Measurements from ENCODE around the gene OXSR1.
"Not testable (repeated sequence)": the region's sequence is repeated elsewhere in the genome, so short reads cannot be mapped to it uniquely, and the experiment has no call there.

OXSR1 gene

DNA sequence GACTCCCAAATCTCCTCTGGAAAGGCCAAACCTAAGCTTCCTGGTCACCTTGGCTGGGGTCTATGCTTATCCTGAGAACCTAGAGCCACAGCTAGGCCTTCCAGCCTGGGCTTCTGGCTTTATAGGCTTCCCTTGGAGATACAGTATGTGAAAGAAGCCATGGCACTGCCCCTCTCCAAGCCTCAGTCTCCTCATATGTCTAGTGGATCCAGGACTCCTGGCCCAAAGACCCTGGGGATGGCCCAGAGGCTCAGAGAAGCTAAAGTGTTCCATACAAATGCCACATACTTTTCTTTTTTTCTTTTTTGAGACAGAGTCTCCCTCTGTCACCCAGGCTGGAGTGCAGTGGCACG is 37.1 kb upstream of the OXSR1 start:
- no peak for DNase-seq

DNA sequence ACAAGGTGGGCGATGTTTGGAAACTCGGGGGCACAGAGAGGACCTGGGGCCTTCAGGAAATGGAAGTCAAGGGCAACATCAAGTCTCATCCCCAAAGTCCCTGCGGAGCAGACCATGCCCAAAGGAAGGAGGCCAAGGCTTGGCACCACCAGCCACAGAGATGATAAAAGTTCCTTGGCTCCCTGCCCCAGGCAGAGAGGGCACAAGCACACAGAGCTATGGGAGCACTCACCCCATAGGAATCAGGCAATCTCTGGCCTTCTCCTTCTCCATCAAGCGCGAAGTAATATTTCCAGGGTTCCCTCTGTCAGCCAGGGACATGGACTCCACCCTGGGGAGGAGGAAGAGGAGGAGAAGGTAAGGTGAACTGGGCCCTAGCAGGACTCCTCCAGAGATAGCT is 36.3 kb upstream of the OXSR1 start:
- DNase-seq = no peak

DNA sequence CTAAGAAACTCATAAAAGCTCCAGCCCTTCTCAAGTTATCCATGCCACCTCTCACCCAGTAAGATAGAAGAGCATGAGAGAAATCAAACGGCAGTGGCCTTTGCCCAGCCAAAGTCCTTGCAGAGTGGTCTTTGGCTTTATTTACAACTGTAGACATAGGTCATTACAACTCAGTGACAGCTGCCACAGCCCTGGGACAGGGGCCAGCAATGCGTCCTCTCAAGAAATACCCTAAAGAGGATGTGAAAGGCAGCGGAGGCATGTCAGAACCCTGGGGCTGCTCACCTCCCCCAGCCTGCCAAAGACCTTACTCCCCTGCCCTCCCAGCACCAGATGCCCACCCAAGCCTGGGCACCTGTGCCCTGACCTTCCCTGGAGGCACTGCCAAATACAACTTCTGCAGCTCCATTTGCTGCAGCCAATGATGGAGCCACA is 34.7 kb upstream of the OXSR1 start:
- DNase-seq = no peak

DNA sequence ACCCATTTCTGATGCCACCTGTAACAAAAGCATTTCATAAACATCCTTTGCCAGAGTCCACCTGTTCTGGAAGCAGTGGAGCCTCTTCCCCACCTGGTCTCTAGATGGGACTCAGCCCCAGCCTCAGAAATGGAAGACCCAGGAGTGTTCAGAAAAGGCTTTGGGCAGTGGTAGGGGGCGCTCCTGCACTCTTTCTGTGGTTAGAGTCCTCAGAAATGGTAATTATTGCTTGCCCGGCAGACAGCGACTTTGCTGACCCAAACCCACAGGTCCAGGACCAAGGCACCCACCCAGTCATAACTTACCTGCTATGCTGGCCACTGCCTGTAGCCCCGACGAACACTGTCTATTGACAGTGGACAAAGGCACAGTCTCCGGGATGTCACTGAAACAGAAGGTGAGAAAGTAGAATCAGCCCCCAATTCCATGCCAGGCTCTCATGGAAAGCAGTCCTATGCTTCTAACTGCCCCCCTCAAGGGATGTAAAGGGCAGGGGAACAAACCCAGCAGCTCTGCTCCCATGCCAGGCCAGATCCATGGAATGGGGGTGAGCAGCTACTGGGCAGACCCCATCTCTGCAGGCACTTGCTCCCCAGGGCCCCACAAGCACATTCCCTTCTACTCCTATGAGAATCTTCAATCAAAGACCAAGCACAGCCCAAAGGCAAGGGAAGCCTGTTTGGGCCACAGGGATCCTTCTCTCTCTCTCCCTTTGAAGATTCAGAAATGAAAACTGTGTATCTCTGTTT is 33.5 kb upstream of the OXSR1 start:
- peak; percentile 78 for DNase-seq

DNA sequence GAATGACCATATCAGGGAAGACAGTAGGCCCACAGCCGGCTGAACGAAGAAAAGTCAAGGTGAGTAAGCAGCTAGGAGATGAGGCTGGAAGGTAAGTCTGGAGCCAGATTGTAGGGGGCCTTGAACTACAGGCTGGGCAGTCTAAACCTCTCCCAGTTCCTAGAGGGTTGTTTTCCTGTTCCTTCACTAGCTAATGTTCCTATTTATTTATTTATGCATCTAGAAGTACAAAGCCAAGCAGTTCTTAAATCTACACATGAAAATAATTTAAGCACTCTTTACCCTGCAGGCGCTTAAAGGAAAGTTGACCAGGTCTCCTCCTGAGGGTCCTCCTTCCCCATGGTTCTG is 32.2 kb upstream of the OXSR1 start:
- no peak for DNase-seq

DNA sequence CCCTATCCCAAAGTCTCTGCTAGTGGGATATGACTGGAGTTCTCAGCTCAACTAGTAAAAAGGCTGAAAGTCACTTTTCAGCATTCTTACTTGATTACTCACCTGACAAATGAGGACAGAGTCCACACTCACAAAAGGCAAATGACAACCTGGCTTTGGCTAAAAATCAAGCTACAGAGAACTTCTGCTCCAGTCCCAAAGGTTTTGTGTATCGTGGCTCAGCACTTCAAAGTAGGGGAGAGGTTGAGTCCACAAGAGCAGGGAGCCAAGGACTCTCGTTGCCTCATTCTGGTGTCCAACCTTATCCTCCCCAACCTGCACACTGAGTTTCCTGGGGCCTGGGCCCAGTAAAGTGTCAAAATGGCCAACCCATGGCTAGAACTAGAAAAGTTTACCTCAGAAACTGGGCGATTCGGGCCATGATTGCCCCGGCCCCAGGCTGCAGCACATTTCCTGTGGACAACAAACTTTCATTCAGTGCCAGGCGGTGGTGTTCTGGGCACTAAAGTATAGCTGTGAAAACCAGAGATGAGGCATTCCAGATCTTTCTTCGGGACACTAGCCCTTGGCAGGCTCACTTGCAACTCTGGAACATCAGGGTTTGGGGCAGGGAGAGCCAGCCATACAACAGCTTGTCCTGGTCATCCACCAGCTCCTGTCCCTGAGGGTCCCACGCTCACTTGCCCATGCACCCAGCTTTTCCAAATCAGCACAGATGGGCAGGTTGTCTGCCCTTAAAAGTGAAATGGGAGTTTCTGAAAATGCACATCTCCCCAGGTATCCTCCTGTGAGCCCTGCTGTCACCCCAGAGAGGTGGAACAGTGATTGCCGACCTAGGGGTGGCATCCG is 31.6 kb upstream of the OXSR1 start:
- no peak for DNase-seq

DNA sequence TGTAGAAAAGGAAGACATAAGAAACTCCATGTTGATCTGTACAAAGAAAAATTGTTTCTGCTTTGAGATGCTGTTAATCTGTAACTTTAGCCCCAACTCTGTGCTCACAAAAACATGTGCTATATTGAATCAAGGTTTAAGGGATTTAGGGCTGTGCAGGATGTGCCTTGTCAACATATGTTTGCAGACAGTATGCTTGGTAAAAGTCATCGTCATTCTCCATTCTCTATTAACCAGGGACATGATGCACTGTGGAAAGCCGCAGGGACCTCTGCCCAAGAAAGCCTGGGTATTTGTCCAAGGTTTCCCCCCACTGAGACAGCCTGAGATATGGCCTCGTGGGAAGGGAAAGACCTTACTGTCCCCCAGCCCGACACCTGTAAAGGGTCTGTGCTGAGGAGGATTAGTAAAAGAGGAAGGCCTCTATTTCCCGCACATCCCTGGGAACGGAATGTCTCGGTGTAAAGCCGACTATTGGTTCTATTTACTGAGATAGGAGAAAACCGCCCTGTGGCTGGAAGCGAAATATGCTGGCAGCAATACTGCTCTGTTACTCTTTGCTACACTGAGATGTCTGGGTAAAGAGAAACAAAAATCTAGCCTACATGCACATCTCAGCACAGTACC is 30.7 kb upstream of the OXSR1 start:
- not testable (repeated sequence) for DNase-seq

DNA sequence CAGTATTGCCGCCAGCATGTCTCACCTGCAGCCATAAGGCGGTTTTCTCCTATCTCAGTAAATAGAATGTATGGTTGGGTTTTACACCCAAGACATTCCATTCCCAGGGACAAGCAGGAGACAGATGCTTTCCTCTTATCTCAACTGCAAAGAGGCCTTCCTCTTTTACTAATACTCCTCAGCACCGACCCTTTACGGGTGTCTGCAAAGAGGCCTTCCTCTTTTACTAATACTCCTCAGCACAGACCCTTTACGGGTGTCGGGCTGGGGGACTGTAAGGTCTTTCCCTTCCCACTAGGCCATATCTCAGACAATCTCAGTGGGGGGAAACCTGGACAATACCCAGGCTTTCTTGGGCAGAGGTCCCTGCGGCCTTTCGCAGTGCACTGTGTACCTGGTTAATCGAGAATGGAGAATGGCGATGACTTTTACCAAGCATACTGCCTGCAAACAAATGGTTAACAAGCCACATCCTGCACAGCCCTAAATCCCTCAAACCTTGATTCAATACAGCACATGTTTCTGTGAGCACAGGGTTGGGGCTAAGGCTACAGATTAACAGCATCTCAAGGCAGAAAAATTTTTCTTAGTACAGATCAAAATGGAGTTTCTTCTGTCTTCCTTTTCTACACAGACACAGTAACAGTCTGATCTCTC is 29.6 kb upstream of the OXSR1 start:
- DNase-seq = peak; percentile 55

DNA sequence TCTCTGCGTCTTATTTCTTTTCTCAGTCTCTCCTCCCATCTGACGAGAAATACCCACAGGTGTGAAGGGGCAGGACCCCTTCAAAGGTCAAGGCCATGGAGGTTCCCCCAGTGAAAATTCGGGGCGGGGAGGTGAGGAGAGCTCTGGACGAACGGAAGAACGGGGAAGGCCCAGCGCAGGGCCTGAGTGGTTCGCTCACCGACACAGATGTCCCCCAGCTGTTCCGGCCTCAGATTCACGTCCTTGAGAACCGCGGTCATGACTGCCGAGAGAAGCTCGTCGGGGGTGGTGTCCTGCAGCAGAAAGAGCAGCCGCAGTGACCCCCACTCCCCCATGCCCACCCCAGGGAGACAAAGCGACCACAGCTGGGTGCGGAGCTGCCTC is 29.0 kb upstream of the OXSR1 start:
- DNase-seq = peak; percentile 46

DNA sequence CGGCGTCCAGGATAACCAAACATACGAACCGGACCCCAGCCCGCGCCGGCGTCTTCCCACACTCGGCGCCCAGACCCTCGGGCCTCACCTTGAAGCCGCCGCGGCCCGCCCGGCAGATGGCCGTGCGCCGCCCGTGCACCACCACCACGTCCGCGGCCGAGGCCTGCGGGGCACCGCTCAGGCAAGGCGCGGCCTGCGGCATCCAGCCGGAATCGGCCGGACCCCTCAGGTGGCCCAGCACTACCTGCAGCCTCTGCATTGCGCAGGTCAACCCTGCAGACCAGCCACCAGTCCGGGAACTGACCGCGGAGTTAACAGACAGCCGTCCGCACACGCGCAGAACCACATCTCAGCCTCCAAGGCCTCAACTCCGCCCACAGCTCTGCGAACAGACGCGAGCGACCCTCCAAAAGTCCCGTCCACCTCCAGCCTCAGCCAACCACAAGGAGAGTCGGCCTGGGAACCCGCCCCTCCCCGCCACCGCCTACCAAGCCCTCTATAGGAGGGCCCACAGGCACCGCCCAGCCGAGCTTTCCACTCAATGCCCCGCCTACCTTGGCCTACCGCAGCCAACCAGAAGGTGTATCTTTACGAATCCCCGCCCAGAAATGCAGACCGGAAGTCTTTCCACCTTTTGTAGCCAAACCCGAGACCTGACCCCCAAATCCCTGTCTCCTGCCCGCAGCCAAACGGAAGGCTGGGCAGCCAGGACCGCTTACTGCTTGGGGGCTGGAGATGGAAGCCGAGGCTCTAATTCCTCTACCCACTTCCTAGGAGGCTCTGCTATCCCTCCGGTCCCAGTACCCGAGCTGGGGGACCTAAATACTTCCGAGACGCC is 28.3 kb upstream of the OXSR1 start, which contains the start of gene ACAA1:
TSS of gene ACAA1 (minus strand) at position 351 of the 838 bp plus-strand sequence. CDS start at position 259, 92 bp downstream.
- DNase-seq = peak; percentile 100

DNA sequence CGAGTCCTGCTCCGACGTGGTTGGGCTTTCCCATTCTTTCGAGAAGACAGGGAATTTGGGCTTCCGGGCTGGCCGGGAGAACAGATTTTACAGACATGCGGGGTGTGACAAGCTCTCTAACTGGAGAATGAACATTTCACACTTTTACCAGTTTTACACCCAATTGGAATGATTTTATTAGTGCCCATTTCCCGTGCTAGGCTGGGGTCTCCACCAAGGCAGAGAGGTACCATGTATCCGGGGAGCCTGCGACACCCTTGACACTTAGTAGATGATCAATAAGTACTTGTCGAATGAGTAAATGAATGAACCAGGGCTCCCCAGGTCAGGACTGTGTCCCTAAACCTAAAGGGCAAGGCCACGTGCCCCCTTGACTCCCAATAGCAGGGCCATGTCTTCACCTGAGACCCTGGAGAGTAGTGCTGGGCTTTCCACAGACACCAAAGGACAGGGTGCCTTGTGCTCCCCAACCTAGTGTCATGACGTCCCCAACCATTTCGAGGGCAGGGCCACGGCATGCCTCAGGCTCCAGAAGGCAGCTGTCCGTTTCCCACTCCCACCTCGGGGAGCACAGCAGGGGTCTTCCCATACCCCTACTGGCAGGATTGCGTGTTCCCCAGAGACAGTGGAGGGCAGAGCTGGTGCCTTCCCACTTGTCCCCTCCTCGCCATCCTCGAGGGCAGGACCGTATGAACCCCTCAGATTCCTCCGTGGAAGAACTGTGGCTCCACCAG is 27.6 kb upstream of the OXSR1 start:
- peak; percentile 48 for DNase-seq

DNA sequence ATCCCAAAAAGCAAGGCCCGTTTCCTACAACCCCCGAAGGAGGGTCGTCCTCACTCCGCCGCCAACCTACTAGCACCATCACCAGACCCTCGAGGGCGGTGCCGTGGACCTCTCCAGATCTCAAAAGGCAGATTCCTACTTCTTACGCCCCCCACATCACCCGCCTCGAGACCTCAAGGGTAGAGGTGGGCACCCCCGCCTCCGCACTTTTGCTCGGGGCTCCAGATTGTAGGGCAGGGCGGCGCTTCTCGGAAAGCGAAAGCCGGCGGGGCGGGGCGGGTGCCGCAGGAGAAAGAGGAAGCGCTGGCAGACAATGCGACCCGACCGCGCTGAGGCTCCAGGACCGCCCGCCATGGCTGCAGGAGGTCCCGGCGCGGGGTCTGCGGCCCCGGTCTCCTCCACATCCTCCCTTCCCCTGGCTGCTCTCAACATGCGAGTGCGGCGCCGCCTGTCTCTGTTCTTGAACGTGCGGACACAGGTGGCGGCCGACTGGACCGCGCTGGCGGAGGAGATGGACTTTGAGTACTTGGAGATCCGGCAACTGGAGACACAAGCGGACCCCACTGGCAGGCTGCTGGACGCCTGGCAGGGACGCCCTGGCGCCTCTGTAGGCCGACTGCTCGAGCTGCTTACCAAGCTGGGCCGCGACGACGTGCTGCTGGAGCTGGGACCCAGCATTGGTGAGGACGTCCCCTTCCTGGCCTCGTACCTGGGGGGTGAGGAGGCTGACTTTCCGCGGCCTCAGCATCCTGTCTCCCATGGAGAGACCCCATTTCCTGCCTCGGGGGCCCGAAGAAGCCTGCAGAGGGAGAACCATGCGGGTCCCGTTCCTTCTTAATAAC is 26.8 kb upstream of the OXSR1 start, which contains the start of gene MYD88:
TSS of gene MYD88 (plus strand) at position 313 of the 842 bp plus-strand sequence. CDS start at position 353, 40 bp downstream.
- DNase-seq = peak; percentile 92

DNA sequence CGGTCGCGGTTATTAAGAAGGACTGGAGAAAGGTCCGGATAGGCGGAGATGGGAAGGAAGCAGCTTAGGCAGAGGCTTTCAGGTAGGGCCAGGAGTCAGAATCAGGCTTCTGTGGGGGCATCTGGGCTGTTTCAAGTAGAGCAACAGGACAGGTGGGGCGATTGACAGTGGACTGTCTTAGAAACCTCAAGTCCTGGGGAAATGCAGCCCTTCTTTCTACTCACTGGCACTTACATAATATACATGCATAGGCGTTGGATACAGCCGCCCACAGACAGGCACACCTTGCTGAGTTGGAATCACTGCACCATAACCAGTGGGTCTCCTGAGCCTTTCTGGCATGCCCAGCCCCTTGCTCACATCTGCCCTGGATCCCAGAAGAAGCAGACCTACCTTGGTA is 26.1 kb upstream of the OXSR1 start:
- DNase-seq = peak; percentile 43

DNA sequence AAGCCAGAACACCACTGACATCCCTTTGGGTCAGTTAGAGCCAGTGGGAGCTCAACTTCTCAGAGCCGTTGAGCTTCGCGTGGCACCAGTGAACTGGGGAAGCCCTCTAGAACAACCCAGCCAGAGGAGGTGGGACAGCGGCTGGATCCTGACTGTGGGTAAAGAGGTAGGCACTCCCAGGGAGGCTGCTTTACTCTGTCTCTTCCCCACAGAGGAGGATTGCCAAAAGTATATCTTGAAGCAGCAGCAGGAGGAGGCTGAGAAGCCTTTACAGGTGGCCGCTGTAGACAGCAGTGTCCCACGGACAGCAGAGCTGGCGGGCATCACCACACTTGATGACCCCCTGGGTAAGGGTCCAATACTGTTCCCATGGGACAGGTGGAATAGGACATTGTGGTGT is 25.7 kb upstream of the OXSR1 start:
- no peak for DNase-seq

DNA sequence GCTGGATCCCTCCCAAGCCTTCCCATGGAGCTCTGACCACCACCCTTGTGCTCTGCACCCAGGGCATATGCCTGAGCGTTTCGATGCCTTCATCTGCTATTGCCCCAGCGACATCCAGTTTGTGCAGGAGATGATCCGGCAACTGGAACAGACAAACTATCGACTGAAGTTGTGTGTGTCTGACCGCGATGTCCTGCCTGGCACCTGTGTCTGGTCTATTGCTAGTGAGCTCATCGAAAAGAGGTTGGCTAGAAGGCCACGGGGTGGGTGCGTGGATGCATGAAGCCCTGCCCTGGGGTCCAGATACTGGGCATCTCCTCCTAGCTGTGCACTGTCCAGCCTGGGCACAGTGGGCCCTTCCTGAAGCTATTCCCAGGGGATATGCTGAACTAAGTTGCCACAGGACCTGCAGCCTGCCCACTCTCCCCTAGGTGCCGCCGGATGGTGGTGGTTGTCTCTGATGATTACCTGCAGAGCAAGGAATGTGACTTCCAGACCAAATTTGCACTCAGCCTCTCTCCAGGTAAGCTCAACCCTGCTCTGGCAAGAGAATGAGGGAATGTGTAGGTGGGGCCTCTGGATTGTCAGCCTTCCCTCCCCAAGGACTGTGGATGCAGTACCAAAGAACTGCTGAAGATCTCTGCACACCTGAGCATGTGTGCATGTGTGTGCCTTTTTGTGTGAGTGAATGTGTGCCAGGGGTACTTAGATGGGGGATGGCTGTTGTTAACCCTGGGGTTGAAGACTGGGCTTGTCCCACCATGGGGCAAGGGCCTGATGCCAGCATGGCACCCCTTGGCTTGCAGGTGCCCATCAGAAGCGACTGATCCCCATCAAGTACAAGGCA is 24.8 kb upstream of the OXSR1 start:
- no peak for DNase-seq

DNA sequence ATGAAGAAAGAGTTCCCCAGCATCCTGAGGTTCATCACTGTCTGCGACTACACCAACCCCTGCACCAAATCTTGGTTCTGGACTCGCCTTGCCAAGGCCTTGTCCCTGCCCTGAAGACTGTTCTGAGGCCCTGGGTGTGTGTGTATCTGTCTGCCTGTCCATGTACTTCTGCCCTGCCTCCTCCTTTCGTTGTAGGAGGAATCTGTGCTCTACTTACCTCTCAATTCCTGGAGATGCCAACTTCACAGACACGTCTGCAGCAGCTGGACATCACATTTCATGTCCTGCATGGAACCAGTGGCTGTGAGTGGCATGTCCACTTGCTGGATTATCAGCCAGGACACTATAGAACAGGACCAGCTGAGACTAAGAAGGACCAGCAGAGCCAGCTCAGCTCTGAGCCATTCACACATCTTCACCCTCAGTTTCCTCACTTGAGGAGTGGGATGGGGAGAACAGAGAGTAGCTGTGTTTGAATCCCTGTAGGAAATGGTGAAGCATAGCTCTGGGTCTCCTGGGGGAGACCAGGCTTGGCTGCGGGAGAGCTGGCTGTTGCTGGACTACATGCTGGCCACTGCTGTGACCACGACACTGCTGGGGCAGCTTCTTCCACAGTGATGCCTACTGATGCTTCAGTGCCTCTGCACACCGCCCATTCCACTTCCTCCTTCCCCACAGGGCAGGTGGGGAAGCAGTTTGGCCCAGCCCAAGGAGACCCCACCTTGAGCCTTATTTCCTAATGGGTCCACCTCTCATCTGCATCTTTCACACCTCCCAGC is 24.0 kb upstream of the OXSR1 start:
- no peak for DNase-seq

DNA sequence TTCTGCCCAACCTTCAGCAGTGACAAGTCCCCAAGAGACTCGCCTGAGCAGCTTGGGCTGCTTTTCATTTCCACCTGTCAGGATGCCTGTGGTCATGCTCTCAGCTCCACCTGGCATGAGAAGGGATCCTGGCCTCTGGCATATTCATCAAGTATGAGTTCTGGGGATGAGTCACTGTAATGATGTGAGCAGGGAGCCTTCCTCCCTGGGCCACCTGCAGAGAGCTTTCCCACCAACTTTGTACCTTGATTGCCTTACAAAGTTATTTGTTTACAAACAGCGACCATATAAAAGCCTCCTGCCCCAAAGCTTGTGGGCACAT is 23.4 kb upstream of the OXSR1 start:
- no peak for DNase-seq

DNA sequence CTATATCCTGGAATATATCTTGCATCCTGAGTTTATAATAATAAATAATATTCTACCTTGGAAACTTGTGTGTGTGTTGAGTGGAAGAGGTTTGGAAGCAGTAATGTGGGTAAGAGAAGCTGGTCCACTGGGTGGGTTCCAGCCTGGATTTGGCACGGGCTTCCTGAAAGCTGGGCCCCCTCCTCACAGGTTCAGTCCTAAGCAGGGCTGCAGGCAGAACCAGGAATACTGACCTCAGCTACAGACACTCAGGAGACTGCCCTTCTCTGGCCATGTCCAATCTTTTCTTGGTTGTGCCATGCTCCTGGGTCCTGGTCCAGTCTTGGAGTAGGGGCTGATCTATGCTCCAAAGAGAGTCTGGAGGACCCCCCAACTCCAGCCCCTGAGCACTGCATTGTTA is 22.4 kb upstream of the OXSR1 start:
- DNase-seq = no peak

DNA sequence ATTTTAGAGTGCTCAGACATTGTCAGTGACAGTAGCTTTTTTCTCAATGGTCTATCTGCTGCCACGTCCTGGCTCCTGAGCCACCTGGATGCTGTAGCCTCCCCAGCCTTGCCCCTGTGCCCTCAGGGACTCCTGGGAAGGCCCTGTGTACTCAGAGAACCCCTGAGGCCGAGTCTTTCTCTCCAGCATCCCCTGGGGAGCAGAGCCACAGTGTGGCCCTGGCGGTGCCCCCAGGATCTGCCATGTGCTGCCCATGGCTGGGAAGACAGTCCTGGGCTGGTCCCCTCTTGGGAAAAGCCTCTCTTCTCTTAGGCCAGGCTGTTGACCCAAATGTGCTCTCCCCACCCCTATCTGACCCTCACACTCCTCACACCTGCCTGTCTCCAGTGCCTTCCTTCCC is 21.8 kb upstream of the OXSR1 start:
- DNase-seq = no peak
